ENCODE data around the gene TJP3. TPM values are rescaled to one million over a fixed set of nuclear protein-coding genes. Genes with fewer than 3 reads are reported as not detected.
A peak's percentile ranks its signal among the peaks of the same experiment; 100 is the strongest.

Gene TJP3
- total and polyA plus RNA-seq, 8 donors, result 11.2 to 36.2 (median 15.7) TPM

- TF ChIP-seq, protein P1, sequence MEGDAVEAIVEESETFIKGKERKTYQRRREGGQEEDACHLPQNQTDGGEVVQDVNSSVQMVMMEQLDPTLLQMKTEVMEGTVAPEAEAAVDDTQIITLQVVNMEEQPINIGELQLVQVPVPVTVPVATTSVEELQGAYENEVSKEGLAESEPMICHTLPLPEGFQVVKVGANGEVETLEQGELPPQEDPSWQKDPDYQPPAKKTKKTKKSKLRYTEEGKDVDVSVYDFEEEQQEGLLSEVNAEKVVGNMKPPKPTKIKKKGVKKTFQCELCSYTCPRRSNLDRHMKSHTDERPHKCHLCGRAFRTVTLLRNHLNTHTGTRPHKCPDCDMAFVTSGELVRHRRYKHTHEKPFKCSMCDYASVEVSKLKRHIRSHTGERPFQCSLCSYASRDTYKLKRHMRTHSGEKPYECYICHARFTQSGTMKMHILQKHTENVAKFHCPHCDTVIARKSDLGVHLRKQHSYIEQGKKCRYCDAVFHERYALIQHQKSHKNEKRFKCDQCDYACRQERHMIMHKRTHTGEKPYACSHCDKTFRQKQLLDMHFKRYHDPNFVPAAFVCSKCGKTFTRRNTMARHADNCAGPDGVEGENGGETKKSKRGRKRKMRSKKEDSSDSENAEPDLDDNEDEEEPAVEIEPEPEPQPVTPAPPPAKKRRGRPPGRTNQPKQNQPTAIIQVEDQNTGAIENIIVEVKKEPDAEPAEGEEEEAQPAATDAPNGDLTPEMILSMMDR (IDR thresholded peaks at IDR 0.05), result no peak
- peaks cover 0 to 40% of the 10 kb centered on the region in 2 donors for H3K36me3 ChIP-seq
- no peak overlapping the region for H3K27ac ChIP-seq
These were observed 63.1 kb downstream of the TJP3 start for GRCh38 chr19:3771000-3771905.

GRCh38 chr19:3771906-3772455 is 63.8 kb downstream of the TJP3 start, which contains the start of gene RAX2:
TSS of gene RAX2 (minus strand) at chr19:3772228. CDS start at chr19:3771742, 486 bp downstream.
- no peaks in the 10 kb centered on the region for H3K9me3 ChIP-seq
- H3K27me3 ChIP-seq, result no peaks in the 10 kb centered on the region
- H3K4me1 ChIP-seq, result no peaks in the 10 kb centered on the region
- intact Hi-C loops (cut with DNase I), result no loop called here
- TF ChIP-seq, protein P1 (IDR thresholded peaks at IDR 0.05), result no peak
- peaks cover 0 to 33% of the 10 kb centered on the region in 2 donors for H3K36me3 ChIP-seq
- ATAC-seq (no peak), DNase-seq (peak in 1 of 4 donors; percentile 57)
- no peak within 1 kb of the TSS for H3K27ac ChIP-seq
- no peak within 1 kb of the TSS for H3K4me3 ChIP-seq

More at GRCh38 chr19:3771000-3771905, 63.1 kb downstream of the TJP3 start:
- Histone ChIP-seq H3K4me3 (no peak overlapping the region), H3K9me3 (no peaks in the 10 kb centered on the region), H3K4me1 (peaks cover 0 to 7% of the 10 kb centered on the region in 2 donors), H3K27me3 (no peaks in the 10 kb centered on the region)
- peak in 1 of 4 donors; percentile 69 for DNase-seq
- ATAC-seq, result no peak
- intact Hi-C loops (cut with DNase I), result no loop called here

- Histone ChIP-seq H3K9me3 (no peaks in the 10 kb centered on the region), H3K27ac (no peak overlapping the region), H3K4me1 (no peaks in the 10 kb centered on the region), H3K27me3 (no peaks in the 10 kb centered on the region), H3K4me3 (no peak overlapping the region), H3K36me3 (peaks cover 0 to 13% of the 10 kb centered on the region in 2 donors)
- intact Hi-C loops (cut with DNase I), result no loop called here
- TF ChIP-seq, protein P1 (IDR thresholded peaks at IDR 0.05), result no peak
- ATAC-seq, result no peak
- no peak for DNase-seq
These were observed 65.8 kb downstream of the TJP3 start for GRCh38 chr19:3773814-3774515.

- Histone ChIP-seq H3K27ac (no peak overlapping the region), H3K27me3 (no peaks in the 10 kb centered on the region), H3K4me1 (no peaks in the 10 kb centered on the region), H3K9me3 (no peaks in the 10 kb centered on the region), H3K4me3 (no peak overlapping the region), H3K36me3 (peaks cover 0 to 7% of the 10 kb centered on the region in 2 donors)
- DNase-seq (peak in 1 of 4 donors; percentile 57), ATAC-seq (no peak)
- TF ChIP-seq, protein P1 (IDR thresholded peaks at IDR 0.05), result no peak
- intact Hi-C loops (cut with DNase I), result no loop called here
These were observed 66.6 kb downstream of the TJP3 start for GRCh38 chr19:3774621-3775373.
